AG04450 (cell line): ENCODE results near the gene ATXN10. TPM values are rescaled to one million over a fixed set of nuclear protein-coding genes. Genes with fewer than 3 reads are reported as not detected.

Source experiments
- CTCF ChIA-PET: fragments of 300-600, 350-600 bp; formaldehyde crosslinking; extraction: SDS; loops from one replicate; lab custom pipeline; 2022; ENCODE audit warnings: antibody characterized with exemption, inconsistent platforms; lab: Charles Lee
- POLR2A ChIA-PET: fragments of 350-600 bp; formaldehyde crosslinking; extraction: SDS; loops from one replicate; lab custom pipeline; 2021; ENCODE audit warnings: antibody characterized with exemption, inconsistent platforms; lab: Yijun Ruan, JAX
- DNase-seq: peaks from one replicate; pipeline ENCODE4 v3.0.0-alpha.2; 2011; ENCODE audit warnings: low read depth, low spot score
- H3K27ac ChIP-seq: one replicate; pipeline ENCODE4 v1.5.1; 2012; ENCODE audit warnings: low read depth, low read length, control low read depth
- H3K27me3 ChIP-seq: one replicate; pipeline ENCODE4 v1.6.0; 2012; ENCODE audit warnings: low read length; ENCODE audit not compliant: control insufficient read depth, insufficient read depth
- H3K4me3 ChIP-seq: 2 replicates; pipeline ENCODE4 v1.5.1; 2011; ENCODE audit warnings: mild to moderate bottlenecking, low read depth, low read length, control low read depth
- H3K9me3 ChIP-seq: 2 replicates; pipeline ENCODE4 v1.5.1; 2012; ENCODE audit warnings: low read length; ENCODE audit not compliant: control insufficient read depth, insufficient read depth
- CTCF ChIP-seq: IDR thresholded peaks from 2 replicates; pipeline ENCODE4 v1.5.1; 2011; ENCODE audit warnings: low read depth, low read length, control low read depth, inconsistent platforms
- polyA plus RNA-seq: library from polyadenylated mRNA; depleted of rRNA; stranded (reverse); fragments of >200 nt; gene quantifications from 2 replicates; pipeline ENCODE4 v1.2.3, GENCODE V29; 2011

Gene ATXN10
- polyA plus RNA-seq, 1 experiment: 521 TPM

DNA sequence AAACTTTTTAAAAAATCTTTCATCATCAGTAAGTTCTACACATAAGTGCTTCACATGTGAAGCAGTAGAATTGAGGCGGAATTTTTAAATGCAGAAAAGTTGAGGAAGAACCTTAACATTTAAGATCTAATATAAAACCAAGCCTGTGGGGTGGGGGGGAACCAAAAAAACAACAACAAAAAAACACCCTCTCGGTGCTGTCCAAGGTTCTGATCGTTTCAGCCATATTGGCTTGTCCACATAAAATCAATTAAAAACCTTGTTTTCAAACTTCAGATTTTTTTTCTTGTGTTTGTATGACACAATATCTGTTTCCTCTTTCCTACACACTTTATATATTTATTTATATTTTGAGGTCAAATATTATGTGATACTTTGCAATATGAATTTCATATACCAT lies 175.3 kb downstream of the ATXN10 start:
- CTCF ChIA-PET: interaction anchor here (1.3 kb wide), 1 partner anchor 18 kb away, joined by 4 read pairs; no protein-coding TSS in a partner anchor
- H3K27me3 ChIP-seq: no peaks in the 10 kb centered on the region
- no peak overlapping the region for H3K27ac ChIP-seq
- TF ChIP-seq CTCF: no peak
- H3K4me3 ChIP-seq: no peak overlapping the region
- H3K9me3 ChIP-seq: peaks cover under 1% of the 10 kb centered on the region; the same call in 1 of the 2 replicates
- POLR2A ChIA-PET: no interaction called here
- DNase-seq: no peak

- no peak for TF ChIP-seq CTCF
- POLR2A ChIA-PET: no interaction called here
Measured at GRCh38 chr22:45848904-45849303, 177.3 kb downstream of the ATXN10 start.

GRCh38 chr22:45852826-45853225 lies 181.2 kb downstream of the ATXN10 start:
- Histone ChIP-seq H3K4me3 (no peak overlapping the region), H3K27me3 (no peaks in the 10 kb centered on the region), H3K27ac (no peak overlapping the region), H3K9me3 (peaks cover 10% of the 10 kb centered on the region)
- ChIA-PET CTCF (interaction anchor here (3.6 kb wide), 1 partner anchor 10 kb away, joined by 18 read pairs; no protein-coding TSS in a partner anchor), POLR2A (no interaction called here)
- DNase-seq: no peak
- TF ChIP-seq CTCF: no peak

More at GRCh38 chr22:45848904-45849303, 177.3 kb downstream of the ATXN10 start:
- CTCF ChIA-PET: no interaction called here
- no peak for DNase-seq
- no peaks in the 10 kb centered on the region for H3K27me3 ChIP-seq
- H3K9me3 ChIP-seq: peaks cover 10% of the 10 kb centered on the region
- no peak overlapping the region for H3K4me3 ChIP-seq
- H3K27ac ChIP-seq: no peak overlapping the region

- DNase-seq: no peak
- Histone ChIP-seq H3K27me3 (no peaks in the 10 kb centered on the region), H3K4me3 (no peak overlapping the region), H3K9me3 (peaks cover 10% of the 10 kb centered on the region), H3K27ac (no peak overlapping the region)
- ChIA-PET CTCF (no interaction called here), POLR2A (no interaction called here)
- TF ChIP-seq CTCF: no peak
Measured at GRCh38 chr22:45855961-45856360, 184.3 kb downstream of the ATXN10 start.

GRCh38 chr22:45857519-45857918 lies 185.9 kb downstream of the ATXN10 start:
- POLR2A ChIA-PET: no interaction called here

More at GRCh38 chr22:45857519-45857918, 185.9 kb downstream of the ATXN10 start:
- no peak for TF ChIP-seq CTCF
- Histone ChIP-seq H3K27me3 (no peaks in the 10 kb centered on the region), H3K4me3 (no peak overlapping the region), H3K9me3 (peaks cover 4% of the 10 kb centered on the region), H3K27ac (no peak overlapping the region)
- DNase-seq: no peak
- CTCF ChIA-PET: no interaction called here
